Choroid plexus epithelial cell (primary cell): ENCODE results near the gene CNTN5.

Experiments used
- DNase-seq: peaks from one replicate; pipeline ENCODE4 v3.0.0-alpha.2; 2010; ENCODE audit warnings: low read depth
- H3K4me3 ChIP-seq: 2 replicates; pipeline ENCODE4 v1.5.1; 2011; ENCODE audit warnings: low read depth, mild to moderate bottlenecking, control low read depth, low read length, moderate library complexity
- CTCF ChIP-seq: conservative IDR thresholded peaks from 2 replicates; pipeline ENCODE4 v1.5.1; 2011; ENCODE audit warnings: low read depth, mild to moderate bottlenecking, control low read depth, inconsistent platforms, low read length, moderate library complexity

Gene CNTN5

GRCh38 chr11:99256614-99257013 lies 235.9 kb downstream of the CNTN5 start:
- no peak for TF ChIP-seq CTCF
- H3K4me3 ChIP-seq: no peak overlapping the region
- DNase-seq: no peak

GRCh38 chr11:99257131-99257530 lies 236.4 kb downstream of the CNTN5 start:
- TF ChIP-seq CTCF: no peak
- no peak overlapping the region for H3K4me3 ChIP-seq
- DNase-seq: peak; percentile 67

- no peak for TF ChIP-seq CTCF
Measured at GRCh38 chr11:99260696-99261095, 239.9 kb downstream of the CNTN5 start.

GRCh38 chr11:99268886-99269285 lies 248.1 kb downstream of the CNTN5 start:
- H3K4me3 ChIP-seq: no peak overlapping the region
- DNase-seq: no peak
- no peak for TF ChIP-seq CTCF

More at GRCh38 chr11:99260696-99261095, 239.9 kb downstream of the CNTN5 start:
- peak; percentile 77 for DNase-seq
- H3K4me3 ChIP-seq: no peak overlapping the region

- no peak for TF ChIP-seq CTCF
- no peak for DNase-seq
- no peak overlapping the region for H3K4me3 ChIP-seq
Measured at GRCh38 chr11:99271527-99271926, 250.8 kb downstream of the CNTN5 start.

- DNase-seq: no peak
- no peak overlapping the region for H3K4me3 ChIP-seq
- TF ChIP-seq CTCF: no peak
Measured at GRCh38 chr11:99275521-99275920, 254.8 kb downstream of the CNTN5 start.

GRCh38 chr11:99277281-99277680 lies 256.5 kb downstream of the CNTN5 start:
- no peak overlapping the region for H3K4me3 ChIP-seq
- no peak for TF ChIP-seq CTCF

More at GRCh38 chr11:99277281-99277680, 256.5 kb downstream of the CNTN5 start:
- DNase-seq: no peak
